Activated CD8-positive, alpha-beta memory T cell treated with anti-CD3 and anti-CD28 coated beads for 48 hours (primary cell): ENCODE measurements around the gene AGAP3.
A peak's percentile ranks its signal among the peaks of the same experiment; 100 is the strongest.

ENCODE experiments used
- DNase-seq, 3 experiments: peaks; one replicate each; pipeline ENCODE4 v3.0.0-alpha.2; 2020; ENCODE audit warnings: low read depth in 2 of 3, low spot score in 2 of 3

AGAP3 gene

GRCh38 chr7:151073990-151074389 lies 12.3 kb upstream of the AGAP3 start:
- no peak for DNase-seq

GRCh38 chr7:151074817-151075661 lies 11.2 kb upstream of the AGAP3 start:
- DNase-seq: no peak

GRCh38 chr7:151075662-151075971 lies 10.7 kb upstream of the AGAP3 start:
- DNase-seq: no peak

- DNase-seq: no peak
These were observed 10.3 kb upstream of the AGAP3 start for GRCh38 chr7:151075978-151076426.

- DNase-seq: no peak
These were observed 9.2 kb upstream of the AGAP3 start for GRCh38 chr7:151076863-151077704.

GRCh38 chr7:151077705-151078232 lies 8.5 kb upstream of the AGAP3 start:
- no peak for DNase-seq

GRCh38 chr7:151078233-151079040 lies 7.8 kb upstream of the AGAP3 start:
- DNase-seq: no peak

GRCh38 chr7:151079199-151079910 lies 6.9 kb upstream of the AGAP3 start:
- no peak for DNase-seq

- no peak for DNase-seq
These were observed 6.2 kb upstream of the AGAP3 start for GRCh38 chr7:151080067-151080521.

- DNase-seq: peak; percentile 57 to 75 (median 63)
These were observed 5.6 kb upstream of the AGAP3 start, which contains the start of gene FASTK for GRCh38 chr7:151080522-151081169. FASTK (minus strand) TSS chr7:151080809; CDS start chr7:151080766, 43 bp downstream.

- no peak for DNase-seq
These were observed 4.8 kb upstream of the AGAP3 start for GRCh38 chr7:151081170-151082101.

- no peak for DNase-seq
These were observed 3.9 kb upstream of the AGAP3 start for GRCh38 chr7:151082141-151083070.

- peak; percentile 66 to 72 (median 67) for DNase-seq
These were observed 3.0 kb upstream of the AGAP3 start, which contains the start of gene TMUB1 for GRCh38 chr7:151083071-151083823. TMUB1 (minus strand) TSS chr7:151083493; CDS start chr7:151082563, 930 bp downstream.

GRCh38 chr7:151083824-151084160 lies 2.5 kb upstream of the AGAP3 start:
- no peak for DNase-seq

GRCh38 chr7:151085329-151085690 lies 965 bp upstream of the AGAP3 start:
- DNase-seq: no peak

GRCh38 chr7:151086802-151087244 lies 548 bp downstream of the AGAP3 start:
- no peak for DNase-seq
